ENCODE measurements around the gene GRIK3. TPM values are rescaled to one million over a fixed set of nuclear protein-coding genes. Genes with fewer than 3 reads are reported as not detected.
"Not testable (repeated sequence)": the region's sequence is repeated elsewhere in the genome, so short reads cannot be mapped to it uniquely, and the experiment has no call there.

The GRIK3 gene
- total and polyA plus RNA-seq, 4 donors = 0.03 to 0.08 (median 0.05) TPM; not detected in 1

GRCh38 chr1:37084013-37084412, 49.7 kb upstream of the GRIK3 start:
- Histone ChIP-seq H3K36me3 (ENCODE audit: control insufficient read depth in 4 of 4, insufficient read depth in 3 of 4, low read depth in 1 of 4, low read length in 3 of 4) (no peaks in the 10 kb centered on the region), H3K27me3 (ENCODE audit: control insufficient read depth in 4 of 4, insufficient read depth in 4 of 4, low read length in 3 of 4) (peaks cover 0 to 9% (median 0%) of the 10 kb centered on the region in 4 donors), H3K9ac (ENCODE audit: low read depth in 1 of 2, low read length in 2 of 2) (no peak overlapping the region), H3K4me1 (ENCODE audit: control insufficient read depth in 4 of 4, insufficient read depth in 4 of 4, low read length in 3 of 4) (no peaks in the 10 kb centered on the region), H3K4me3 (ENCODE audit: low read depth in 1 of 3, low read length in 3 of 3) (no peak overlapping the region), H3K9me3 (ENCODE audit: control insufficient read depth in 4 of 4, low read length in 3 of 4) (no peaks in the 10 kb centered on the region), H3K27ac (ENCODE audit: low read depth in 1 of 2, low read length in 2 of 2) (no peak overlapping the region)
- no peak for TF ChIP-seq FOXA1 (IDR thresholded peaks at IDR 0.05)
- TF ChIP-seq TAF1 (conservative IDR thresholded peaks at IDR 0.05) = no peak
- TF ChIP-seq YY1 (IDR thresholded peaks at IDR 0.05) = no peak
- no peak for TF ChIP-seq HNF4G (IDR thresholded peaks at IDR 0.05)
- TF ChIP-seq, protein P1, sequence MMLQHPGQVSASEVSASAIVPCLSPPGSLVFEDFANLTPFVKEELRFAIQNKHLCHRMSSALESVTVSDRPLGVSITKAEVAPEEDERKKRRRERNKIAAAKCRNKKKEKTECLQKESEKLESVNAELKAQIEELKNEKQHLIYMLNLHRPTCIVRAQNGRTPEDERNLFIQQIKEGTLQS (IDR thresholded peaks at IDR 0.05) = no peak
- TF ChIP-seq SP1 (IDR thresholded peaks at IDR 0.05) = no peak
- no peak for TF ChIP-seq MAX (IDR thresholded peaks at IDR 0.05)
- no peak for TF ChIP-seq NR2F2 (IDR thresholded peaks at IDR 0.05)
- no peak for TF ChIP-seq EGR1 (IDR thresholded peaks at IDR 0.05; ENCODE audit: low read depth in 2 of 2)
- 72% methylated on average over 10 of the region's 10 CpGs for WGBS
- DNase-seq (ENCODE audit: low spot score) = no peak

- Histone ChIP-seq H3K9me3 (ENCODE audit: control insufficient read depth in 4 of 4, low read length in 3 of 4) (no peaks in the 10 kb centered on the region), H3K36me3 (ENCODE audit: control insufficient read depth in 4 of 4, insufficient read depth in 3 of 4, low read depth in 1 of 4, low read length in 3 of 4) (no peaks in the 10 kb centered on the region), H3K9ac (ENCODE audit: low read depth in 1 of 2, low read length in 2 of 2) (no peak overlapping the region), H3K4me3 (ENCODE audit: low read depth in 1 of 3, low read length in 3 of 3) (no peak overlapping the region), H3K4me1 (ENCODE audit: control insufficient read depth in 4 of 4, insufficient read depth in 4 of 4, low read length in 3 of 4) (no peaks in the 10 kb centered on the region), H3K27ac (ENCODE audit: low read depth in 1 of 2, low read length in 2 of 2) (no peak overlapping the region), H3K27me3 (ENCODE audit: control insufficient read depth in 4 of 4, insufficient read depth in 4 of 4, low read length in 3 of 4) (peaks cover 0 to 9% (median 0%) of the 10 kb centered on the region in 4 donors)
- TF ChIP-seq RXRA (IDR thresholded peaks at IDR 0.05) = no peak
- TF ChIP-seq REST (IDR thresholded peaks at IDR 0.05) = no peak
- TF ChIP-seq HNF4G (IDR thresholded peaks at IDR 0.05) = no peak
- no peak for TF ChIP-seq HNF4A (conservative IDR thresholded peaks at IDR 0.05)
- no peak for TF ChIP-seq YY1 (IDR thresholded peaks at IDR 0.05)
- TF ChIP-seq, protein P1 (IDR thresholded peaks at IDR 0.05) = no peak
- TF ChIP-seq EGR1 (IDR thresholded peaks at IDR 0.05; ENCODE audit: low read depth in 2 of 2) = no peak
- no peak for TF ChIP-seq GABPA (IDR thresholded peaks at IDR 0.05 in 1 of 2, conservative IDR thresholded peaks at IDR 0.05 in 1 of 2)
- TF ChIP-seq RAD21 (IDR thresholded peaks at IDR 0.05) = no peak
- TF ChIP-seq TAF1 (conservative IDR thresholded peaks at IDR 0.05) = no peak
- TF ChIP-seq FOXA2 (IDR thresholded peaks at IDR 0.05) = no peak
- TF ChIP-seq, protein P2, sequence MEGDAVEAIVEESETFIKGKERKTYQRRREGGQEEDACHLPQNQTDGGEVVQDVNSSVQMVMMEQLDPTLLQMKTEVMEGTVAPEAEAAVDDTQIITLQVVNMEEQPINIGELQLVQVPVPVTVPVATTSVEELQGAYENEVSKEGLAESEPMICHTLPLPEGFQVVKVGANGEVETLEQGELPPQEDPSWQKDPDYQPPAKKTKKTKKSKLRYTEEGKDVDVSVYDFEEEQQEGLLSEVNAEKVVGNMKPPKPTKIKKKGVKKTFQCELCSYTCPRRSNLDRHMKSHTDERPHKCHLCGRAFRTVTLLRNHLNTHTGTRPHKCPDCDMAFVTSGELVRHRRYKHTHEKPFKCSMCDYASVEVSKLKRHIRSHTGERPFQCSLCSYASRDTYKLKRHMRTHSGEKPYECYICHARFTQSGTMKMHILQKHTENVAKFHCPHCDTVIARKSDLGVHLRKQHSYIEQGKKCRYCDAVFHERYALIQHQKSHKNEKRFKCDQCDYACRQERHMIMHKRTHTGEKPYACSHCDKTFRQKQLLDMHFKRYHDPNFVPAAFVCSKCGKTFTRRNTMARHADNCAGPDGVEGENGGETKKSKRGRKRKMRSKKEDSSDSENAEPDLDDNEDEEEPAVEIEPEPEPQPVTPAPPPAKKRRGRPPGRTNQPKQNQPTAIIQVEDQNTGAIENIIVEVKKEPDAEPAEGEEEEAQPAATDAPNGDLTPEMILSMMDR (IDR thresholded peaks at IDR 0.05; ENCODE audit: low read depth, low read length, missing input control) = no peak
- TF ChIP-seq JUND (IDR thresholded peaks at IDR 0.05) = no peak
- TF ChIP-seq NR2F2 (IDR thresholded peaks at IDR 0.05) = no peak
- TF ChIP-seq MAX (IDR thresholded peaks at IDR 0.05) = no peak
- TF ChIP-seq, protein P3, sequence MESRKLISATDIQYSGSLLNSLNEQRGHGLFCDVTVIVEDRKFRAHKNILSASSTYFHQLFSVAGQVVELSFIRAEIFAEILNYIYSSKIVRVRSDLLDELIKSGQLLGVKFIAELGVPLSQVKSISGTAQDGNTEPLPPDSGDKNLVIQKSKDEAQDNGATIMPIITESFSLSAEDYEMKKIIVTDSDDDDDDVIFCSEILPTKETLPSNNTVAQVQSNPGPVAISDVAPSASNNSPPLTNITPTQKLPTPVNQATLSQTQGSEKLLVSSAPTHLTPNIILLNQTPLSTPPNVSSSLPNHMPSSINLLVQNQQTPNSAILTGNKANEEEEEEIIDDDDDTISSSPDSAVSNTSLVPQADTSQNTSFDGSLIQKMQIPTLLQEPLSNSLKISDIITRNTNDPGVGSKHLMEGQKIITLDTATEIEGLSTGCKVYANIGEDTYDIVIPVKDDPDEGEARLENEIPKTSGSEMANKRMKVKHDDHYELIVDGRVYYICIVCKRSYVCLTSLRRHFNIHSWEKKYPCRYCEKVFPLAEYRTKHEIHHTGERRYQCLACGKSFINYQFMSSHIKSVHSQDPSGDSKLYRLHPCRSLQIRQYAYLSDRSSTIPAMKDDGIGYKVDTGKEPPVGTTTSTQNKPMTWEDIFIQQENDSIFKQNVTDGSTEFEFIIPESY (IDR thresholded peaks at IDR 0.05) = no peak
- no peak for TF ChIP-seq SP1 (IDR thresholded peaks at IDR 0.05)
- no peak for TF ChIP-seq FOXA1 (IDR thresholded peaks at IDR 0.05)
- 84% methylated on average over 12 of the region's 12 CpGs for WGBS
- no peak for DNase-seq (ENCODE audit: low spot score)
These were observed 49.3 kb upstream of the GRIK3 start for GRCh38 chr1:37083603-37084002.

DNA sequence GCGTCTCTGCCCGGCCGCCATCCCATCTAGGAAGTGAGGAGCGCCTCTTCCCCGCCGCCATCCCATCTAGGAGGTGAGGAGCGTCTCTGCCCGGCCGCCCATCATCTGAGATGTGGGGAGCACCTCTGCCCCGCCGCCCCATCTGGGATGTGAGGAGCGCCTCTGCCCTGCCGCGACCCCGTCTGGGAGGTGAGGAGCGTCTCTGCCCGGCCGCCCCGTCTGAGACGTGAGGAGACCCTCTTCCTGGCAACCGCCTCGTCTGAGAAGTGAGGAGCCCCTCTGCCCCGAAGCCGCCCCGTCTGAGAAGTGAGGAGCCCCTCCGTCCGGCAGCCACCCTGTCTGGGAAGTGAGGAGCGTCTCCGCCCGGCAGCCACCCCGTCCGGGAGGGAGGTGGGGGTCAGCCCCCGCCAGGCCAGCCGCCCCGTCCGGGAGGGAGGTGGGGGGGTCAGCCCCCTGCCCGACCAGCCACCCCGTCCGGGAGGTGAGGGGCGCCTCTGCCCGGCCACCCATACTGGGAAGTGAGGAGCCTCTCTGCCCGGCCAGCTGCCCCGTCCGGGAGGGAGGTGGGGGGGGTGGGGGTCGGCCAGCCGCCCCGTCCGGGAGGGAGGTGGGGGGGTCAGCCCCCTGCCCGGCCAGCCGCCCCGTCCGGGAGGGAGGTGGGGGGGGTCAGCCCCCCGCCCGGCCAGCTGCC, 46.1 kb upstream of the GRIK3 start:
- WGBS = 96% methylated on average over 46 of the region's 54 CpGs
- H3K4me1 ChIP-seq (ENCODE audit: control insufficient read depth in 4 of 4, insufficient read depth in 4 of 4, low read length in 3 of 4); H3K27me3 ChIP-seq (ENCODE audit: control insufficient read depth in 4 of 4, insufficient read depth in 4 of 4, low read length in 3 of 4); H3K9me3 ChIP-seq (ENCODE audit: control insufficient read depth in 4 of 4, low read length in 3 of 4); H3K36me3 ChIP-seq (ENCODE audit: control insufficient read depth in 4 of 4, insufficient read depth in 3 of 4, low read depth in 1 of 4, low read length in 3 of 4); H3K4me3 ChIP-seq (ENCODE audit: low read depth in 1 of 3, low read length in 3 of 3); H3K9ac ChIP-seq (ENCODE audit: low read depth in 1 of 2, low read length in 2 of 2); DNase-seq (ENCODE audit: low spot score); H3K27ac ChIP-seq (ENCODE audit: low read depth in 1 of 2, low read length in 2 of 2): not testable (repeated sequence)

All from liver (tissue), 9 donors.